GM12872 (cell line): Measurements from ENCODE around the gene OOSP1.

Experiments
- TF ChIP-seq, protein P1 (sequence below): IDR thresholded peaks from 3 replicates; pipeline ENCODE4 v1.5.1; 2011; ENCODE audit warnings: low read depth, mild to moderate bottlenecking, low read length, moderate library complexity; ENCODE audit not compliant: insufficient read depth

Gene OOSP1

DNA sequence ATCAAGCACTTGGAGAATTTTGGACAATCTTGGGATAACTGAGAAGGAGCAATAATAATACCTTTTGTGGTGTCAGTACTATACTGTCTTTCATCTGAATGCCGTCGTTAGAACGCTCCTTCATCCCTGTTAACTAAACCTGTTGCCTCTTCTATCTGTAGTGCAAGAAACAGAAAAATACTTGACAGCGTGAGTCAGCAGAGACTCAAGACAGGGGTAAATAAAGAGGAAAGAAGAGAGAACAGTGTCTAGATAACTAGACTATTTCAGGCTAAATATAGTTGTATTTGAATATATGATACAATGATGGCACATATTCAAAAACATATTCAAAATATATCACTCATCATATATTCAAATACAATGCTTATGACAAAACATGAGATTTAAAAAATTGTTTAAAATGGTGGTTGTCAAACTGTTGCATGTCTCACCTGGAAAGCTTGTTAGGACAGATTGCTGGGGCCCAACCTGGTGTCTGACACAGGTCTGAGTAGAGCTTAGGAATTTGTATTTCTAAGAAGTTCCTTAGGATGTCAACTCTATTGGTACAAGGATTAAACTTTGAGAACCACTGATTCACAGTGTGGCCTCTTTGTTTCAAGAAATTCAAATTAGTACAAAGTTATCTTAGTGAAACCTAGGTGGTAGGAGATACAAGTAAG is 43.0 kb downstream of the OOSP1 start:
- TF ChIP-seq, protein P1, sequence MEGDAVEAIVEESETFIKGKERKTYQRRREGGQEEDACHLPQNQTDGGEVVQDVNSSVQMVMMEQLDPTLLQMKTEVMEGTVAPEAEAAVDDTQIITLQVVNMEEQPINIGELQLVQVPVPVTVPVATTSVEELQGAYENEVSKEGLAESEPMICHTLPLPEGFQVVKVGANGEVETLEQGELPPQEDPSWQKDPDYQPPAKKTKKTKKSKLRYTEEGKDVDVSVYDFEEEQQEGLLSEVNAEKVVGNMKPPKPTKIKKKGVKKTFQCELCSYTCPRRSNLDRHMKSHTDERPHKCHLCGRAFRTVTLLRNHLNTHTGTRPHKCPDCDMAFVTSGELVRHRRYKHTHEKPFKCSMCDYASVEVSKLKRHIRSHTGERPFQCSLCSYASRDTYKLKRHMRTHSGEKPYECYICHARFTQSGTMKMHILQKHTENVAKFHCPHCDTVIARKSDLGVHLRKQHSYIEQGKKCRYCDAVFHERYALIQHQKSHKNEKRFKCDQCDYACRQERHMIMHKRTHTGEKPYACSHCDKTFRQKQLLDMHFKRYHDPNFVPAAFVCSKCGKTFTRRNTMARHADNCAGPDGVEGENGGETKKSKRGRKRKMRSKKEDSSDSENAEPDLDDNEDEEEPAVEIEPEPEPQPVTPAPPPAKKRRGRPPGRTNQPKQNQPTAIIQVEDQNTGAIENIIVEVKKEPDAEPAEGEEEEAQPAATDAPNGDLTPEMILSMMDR, result no peak

DNA sequence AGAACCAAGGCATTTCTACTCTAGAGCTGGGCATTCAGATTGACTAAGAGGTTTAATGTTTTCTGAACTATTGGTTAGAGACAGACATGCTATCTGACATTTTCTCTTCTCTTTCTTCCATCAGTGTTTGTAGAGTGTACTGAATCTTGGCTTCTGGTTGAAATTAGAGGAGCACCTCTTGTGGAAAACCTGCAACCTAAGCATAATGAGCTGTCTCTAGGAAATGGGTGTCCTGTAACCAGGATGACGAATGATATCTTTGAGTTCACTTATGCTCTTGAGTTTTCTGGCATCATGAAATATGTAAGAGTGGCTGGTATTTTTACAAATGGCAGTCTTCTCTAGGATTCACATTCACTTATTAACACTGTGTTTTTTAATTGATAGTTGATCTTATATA is 45.0 kb downstream of the OOSP1 start:
- TF ChIP-seq, protein P1, result no peak

DNA sequence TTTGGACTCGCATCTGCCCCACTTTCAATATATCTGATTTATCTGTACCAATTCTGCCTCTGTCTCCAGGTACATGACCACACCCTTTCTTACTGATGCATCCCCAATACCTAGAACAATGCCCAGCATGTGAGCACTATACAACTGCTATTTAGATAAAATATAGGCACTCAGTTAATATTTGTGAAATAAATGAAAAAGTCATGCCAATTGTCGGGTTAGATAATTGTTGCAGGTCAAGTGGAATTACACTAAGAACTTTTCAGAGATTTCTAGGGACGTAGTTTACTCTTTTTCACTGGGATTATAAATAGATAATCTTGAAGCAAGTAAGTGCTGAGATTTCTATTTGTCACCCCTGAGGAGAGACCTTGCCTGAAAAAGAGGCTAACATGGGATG is 46.1 kb downstream of the OOSP1 start:
- TF ChIP-seq, protein P1, result no peak

DNA sequence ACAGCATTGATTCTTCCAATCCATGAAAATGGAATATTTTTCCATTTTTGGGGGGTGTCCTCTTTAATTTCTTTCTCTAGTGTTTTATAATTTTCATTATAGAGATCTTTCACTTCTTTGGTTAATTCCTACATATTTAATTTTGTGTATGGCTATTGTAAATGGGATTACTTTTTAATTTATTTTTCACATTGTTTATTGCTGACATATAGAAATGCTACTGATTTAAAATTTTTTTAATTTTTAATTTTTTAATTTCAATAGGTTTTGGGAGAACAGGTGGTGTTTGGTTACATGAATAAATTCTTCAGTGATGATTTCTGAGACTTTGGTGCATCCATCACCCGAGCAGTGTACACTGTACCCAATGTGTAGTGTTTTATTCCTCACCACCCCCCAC is 52.2 kb downstream of the OOSP1 start:
- TF ChIP-seq, protein P1, result no peak

DNA sequence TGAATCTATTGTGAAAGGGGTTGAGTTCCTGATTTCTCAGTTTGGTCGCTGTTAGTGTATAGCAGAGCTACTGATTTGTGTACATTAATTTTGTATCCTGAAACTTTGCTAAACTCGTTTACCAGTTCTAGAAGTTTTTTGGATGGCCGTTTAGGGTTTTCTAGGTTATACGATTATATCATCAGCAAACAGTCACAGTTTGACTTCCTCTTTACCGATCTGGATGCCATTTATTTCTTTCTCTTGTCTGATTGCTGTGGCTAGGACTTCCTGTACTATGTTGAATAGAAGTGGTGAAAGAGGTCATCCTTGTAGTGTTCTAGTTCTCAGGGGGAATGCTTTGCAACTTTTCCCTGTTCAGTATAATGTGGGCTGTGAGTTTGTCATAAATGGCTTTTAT is 54.2 kb downstream of the OOSP1 start:
- TF ChIP-seq, protein P1, result no peak

DNA sequence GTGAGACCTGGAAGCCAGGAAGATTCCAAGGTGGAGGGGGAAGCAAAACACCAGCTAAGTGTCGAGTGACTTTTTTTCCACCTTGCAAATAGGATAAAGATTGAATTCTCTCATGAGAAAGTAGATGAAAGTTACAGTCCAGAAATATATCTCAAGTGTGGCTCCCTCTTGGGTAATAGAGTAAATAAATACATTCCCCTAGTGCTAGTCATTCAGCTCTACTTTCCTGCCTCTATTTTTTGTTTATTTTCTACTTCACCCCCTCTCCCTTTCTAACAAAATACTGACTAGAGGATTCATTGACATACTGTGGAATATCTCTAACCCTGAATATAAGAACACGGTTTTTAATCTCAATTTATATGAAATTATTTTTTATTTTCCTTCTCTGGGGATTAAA is 59.6 kb downstream of the OOSP1 start:
- TF ChIP-seq, protein P1, result no peak

DNA sequence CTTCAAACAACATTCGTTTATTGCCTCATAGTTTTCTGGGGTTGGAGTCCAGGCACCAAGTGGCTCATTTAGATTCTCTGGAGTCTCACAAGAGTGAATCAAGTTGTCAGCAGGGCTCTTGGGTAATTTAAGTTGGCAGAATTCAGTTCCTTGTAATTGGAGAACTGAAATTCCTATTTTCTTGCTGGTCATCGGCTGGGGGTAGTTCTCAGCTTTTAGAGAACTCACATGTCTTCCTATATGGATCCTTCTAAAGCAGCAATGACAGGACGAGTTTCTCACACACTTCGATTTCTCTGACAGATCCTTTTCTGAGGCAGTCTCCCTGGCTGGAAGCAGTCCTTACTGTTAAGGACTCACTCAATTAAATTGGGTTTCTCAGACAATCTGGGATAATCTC is 61.5 kb downstream of the OOSP1 start:
- TF ChIP-seq, protein P1, result no peak
